GM19468 (cell line): ENCODE results near the gene CD101.

Experiments
- ATAC-seq: cut with Tn5 transposase; IDR thresholded peaks from one replicate; pipeline ENCODE4 v1.9.1; 2021; ENCODE audit warnings: mild to moderate bottlenecking, moderate library complexity, moderate number of reproducible peaks; ENCODE audit not compliant: unreplicated experiment; ENCODE audit errors: extremely low read depth

Gene CD101

GRCh38 chr1:117045644-117046043 is 44.1 kb downstream of the CD101 start:
- ATAC-seq, result no peak

- ATAC-seq, result no peak
Observed at GRCh38 chr1:117046781-117047180, 45.2 kb downstream of the CD101 start.

GRCh38 chr1:117047271-117047670 is 45.7 kb downstream of the CD101 start:
- ATAC-seq, result no peak

GRCh38 chr1:117049857-117050256 is 48.3 kb downstream of the CD101 start:
- no peak for ATAC-seq

GRCh38 chr1:117051224-117052064 is 49.9 kb downstream of the CD101 start:
- peak; percentile 69 for ATAC-seq

- ATAC-seq, result no peak
Observed at GRCh38 chr1:117054068-117054467, 52.5 kb downstream of the CD101 start.

- ATAC-seq, result no peak
Observed at GRCh38 chr1:117058810-117059209, 57.2 kb downstream of the CD101 start.

GRCh38 chr1:117059334-117059677 is 57.7 kb downstream of the CD101 start:
- ATAC-seq, result no peak

GRCh38 chr1:117059678-117060440 is 58.3 kb downstream of the CD101 start, which contains the start of gene TTF2:
Gene TTF2, plus strand, starts transcription at chr1:117060326. Its CDS starts 21 bp downstream, at chr1:117060347.
- peak; percentile 94 for ATAC-seq

GRCh38 chr1:117060441-117061317 is 59.1 kb downstream of the CD101 start:
- ATAC-seq, result no peak

GRCh38 chr1:117061986-117062415 is 60.4 kb downstream of the CD101 start:
- ATAC-seq, result no peak

- ATAC-seq, result no peak
Observed at GRCh38 chr1:117066367-117066766, 64.8 kb downstream of the CD101 start.

GRCh38 chr1:117067533-117068370 is 66.2 kb downstream of the CD101 start:
- peak; percentile 68 for ATAC-seq

GRCh38 chr1:117068580-117068979 is 67.0 kb downstream of the CD101 start:
- ATAC-seq, result no peak

GRCh38 chr1:117069220-117069844 is 67.8 kb downstream of the CD101 start:
- ATAC-seq, result no peak

- no peak for ATAC-seq
Observed at GRCh38 chr1:117070124-117070523, 68.6 kb downstream of the CD101 start.

- no peak for ATAC-seq
Observed at GRCh38 chr1:117076648-117077047, 75.1 kb downstream of the CD101 start.

GRCh38 chr1:117077267-117077666 is 75.7 kb downstream of the CD101 start:
- no peak for ATAC-seq

GRCh38 chr1:117079737-117080136 is 78.2 kb downstream of the CD101 start:
- no peak for ATAC-seq
